GM18526 (cell line): ENCODE results near the gene PRR14L.

Source experiments
- POLR2A ChIP-seq: IDR thresholded peaks from 3 replicates; pipeline ENCODE4 v1.6.1; 2011; ENCODE audit not compliant: insufficient read length; ENCODE audit errors: extremely low read depth

Gene PRR14L

DNA sequence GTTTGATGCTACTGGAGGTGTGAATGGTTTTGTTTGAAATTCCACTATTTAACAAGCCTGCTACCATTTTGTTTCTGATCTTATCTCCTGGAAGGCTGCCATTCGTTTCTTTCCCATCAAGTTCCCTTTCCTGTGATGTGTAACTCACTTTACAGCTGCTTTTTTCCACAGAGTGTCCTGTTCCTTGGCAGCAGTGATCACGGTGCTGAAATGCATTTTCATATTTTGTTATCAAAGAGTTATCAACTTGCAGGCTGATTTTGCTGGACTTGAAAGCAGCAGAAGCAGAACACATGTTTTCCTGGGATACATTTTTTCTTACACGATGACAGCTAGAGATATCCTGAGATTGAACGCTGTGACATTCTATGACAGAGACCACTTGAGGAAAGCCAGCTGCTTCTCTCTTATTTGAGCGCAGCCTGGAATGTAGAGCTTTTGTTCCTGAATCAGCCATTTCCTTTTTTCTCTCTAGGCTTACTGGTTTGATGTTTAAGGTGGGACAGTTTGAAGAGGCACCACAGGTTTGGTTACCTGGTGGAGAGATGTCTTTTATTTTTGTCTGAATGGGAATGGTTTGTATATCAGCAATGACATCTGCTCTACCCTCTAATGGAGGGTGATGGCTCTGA, 34.7 kb downstream of the PRR14L start:
- TF ChIP-seq POLR2A = no peak

GRCh38 chr22:31707519-31707918, 42.4 kb downstream of the PRR14L start:
- no peak for TF ChIP-seq POLR2A

DNA sequence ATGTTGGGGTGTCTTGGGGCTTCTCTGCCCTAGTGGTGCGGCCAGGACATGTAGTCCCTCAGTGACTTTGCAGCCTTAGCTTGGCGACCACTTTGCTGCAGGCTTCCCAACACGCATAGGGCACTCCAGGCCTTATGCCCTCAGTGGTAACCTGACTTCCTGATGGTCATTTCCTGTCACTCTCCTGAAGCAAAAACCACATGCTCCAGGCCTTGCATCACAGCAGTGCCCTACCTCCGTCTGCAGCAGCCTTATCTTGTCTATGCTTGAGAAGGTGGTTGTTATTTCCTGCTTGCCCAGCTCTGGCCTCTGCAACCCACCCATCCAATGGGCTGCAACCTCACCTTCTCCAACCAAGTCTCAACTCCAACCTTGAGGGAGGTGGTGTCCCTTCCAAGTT, 54.5 kb downstream of the PRR14L start:
- no peak for TF ChIP-seq POLR2A

GRCh38 chr22:31692186-31692886, 57.6 kb downstream of the PRR14L start:
- TF ChIP-seq POLR2A = no peak

DNA sequence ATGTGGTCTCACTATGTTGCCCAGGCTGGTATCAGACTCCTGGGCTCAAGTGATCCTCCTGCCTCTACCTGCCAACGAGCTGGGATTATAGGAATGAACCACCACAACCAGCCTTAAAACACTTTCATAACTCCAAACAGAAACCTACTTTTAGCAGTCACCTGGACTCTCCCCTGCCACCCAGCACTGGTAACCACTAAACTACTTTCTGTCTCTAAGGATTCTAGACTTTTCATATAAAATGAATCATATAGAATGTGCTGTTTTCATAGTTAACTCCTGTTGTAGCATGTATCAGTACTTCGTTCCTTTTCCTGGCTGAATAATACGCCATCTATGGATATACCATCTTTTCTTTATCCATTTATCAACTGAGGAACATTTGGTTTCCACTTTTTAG, 58.5 kb downstream of the PRR14L start:
- no peak for TF ChIP-seq POLR2A

DNA sequence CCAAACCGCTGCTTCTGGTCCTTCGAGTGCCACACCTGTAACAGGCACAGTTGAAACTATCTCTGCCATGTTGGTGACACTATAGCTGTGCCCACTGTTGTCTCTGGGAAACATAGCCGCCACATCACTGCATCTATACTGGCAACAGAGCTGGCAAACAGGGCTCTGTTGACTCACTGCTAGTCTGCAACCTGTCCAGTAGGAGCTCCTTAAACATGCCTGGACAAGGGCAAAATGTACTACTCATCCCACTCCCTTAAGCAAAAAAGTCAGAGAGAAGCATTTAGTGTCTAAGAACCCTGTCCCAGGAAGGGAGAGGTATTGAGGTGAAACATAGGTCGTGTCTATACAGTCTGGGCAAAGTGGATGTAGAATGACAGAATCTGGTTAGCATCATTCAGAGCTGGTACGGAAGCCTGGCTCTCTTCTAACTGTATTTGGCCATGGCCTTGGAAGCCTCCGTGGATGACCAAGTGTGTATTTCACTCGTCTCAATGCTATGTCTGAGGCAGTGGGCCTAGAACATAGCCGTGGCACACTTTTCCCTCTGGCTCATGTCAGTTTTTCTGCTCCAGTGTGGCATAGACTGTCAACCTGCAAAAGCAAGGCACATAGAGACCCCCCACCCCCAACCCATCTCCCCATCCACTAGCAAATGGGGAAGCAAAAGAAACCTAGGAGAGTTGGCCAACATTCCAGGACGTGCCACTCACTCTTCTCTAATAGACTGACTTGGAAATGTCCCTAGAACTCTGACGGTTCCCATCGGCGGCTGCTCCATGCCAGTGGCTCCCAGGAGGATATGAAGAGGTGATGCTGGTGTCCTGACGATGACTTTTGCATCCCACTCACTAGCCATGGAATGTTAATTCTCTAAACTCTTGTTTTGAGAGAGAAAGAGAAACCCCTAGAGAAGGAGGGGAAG, 66.5 kb downstream of the PRR14L start:
- TF ChIP-seq POLR2A = no peak

DNA sequence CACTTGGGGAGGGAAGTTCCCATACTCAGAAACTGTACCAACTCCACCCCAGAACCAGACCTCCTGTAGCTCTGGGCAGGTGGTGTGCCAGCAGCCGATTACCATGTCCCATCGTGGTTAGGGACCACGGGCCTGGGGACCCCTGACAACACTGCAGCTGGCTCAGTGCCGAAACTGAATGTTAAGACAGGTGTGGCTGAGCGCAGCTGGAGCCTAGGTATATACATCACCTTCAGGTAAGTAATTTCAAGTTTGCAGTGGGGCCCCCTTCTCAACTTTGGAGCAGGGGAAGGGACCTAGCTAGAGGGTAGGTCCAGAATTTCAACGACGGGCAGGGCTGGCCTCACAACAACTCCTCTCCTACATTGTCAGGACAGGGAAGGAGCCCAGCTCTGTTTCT, 67.2 kb downstream of the PRR14L start:
- TF ChIP-seq POLR2A = no peak

DNA sequence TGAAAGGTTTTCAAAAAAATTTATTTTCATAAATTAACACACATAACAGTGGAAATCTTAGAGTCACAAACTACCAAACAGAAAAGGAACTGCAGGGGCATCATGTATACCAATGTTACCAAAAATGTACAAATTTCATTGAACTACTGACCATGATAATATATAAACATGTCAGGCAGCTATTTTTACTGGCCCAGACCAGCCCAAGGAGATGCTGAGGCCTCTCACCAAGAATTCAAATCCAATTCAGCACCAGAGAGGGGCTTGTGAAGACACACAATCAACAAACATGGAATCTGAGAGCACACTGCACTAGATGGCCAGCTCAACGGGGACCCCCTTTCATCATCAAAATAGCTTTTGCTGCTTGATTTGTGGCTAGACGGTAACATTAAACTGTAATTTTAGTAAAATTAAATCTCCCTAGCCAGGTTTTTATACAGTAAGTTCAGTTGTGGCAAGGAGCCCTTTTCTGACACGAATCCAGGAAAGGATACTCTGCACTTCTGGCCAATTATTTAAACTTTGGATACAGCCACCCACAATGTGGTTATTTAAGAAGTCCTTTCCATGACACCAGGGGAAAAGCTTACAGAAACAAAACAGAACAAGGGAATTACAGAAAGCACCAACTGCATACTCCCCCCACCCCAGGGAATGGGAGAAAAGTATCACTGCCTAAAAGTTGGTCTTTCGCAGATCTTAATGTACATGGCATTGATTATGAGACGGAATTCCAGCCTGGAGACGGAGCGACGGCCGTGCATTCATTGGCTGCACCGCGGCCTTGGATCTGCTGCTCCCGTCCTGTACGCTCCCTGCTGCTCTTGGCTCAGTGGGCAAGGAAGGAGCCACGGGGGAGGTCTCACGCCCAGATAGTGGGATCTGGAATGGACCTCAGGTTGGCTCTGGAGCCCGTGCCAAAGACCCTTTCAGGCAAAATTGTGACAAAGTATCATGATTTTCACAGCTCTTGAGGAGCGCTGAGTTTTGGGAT, 68.3 kb downstream of the PRR14L start:
- TF ChIP-seq POLR2A = no peak

DNA sequence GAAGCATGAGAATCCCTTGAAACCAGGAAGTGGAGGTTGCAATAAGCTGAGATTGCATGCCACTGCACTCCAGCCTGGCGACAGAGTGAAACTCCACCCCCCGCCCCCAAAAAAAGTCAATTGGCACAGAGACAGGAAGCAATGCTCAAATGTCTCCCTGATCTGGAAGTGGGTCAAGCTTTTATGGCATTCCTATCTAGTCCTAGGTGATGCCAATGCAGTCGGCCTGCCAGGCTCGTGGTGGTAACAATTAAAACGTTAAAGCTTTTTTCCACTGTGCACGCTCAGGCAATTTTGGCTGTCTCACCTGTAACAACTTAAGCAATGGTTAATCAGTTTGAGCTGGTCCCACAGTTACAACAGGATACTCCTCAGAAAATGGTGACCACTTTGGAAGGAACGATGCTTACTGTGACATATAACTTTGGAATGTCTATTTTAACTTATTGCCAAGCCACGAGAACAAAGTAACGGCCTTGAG, 69.0 kb downstream of the PRR14L start:
- no peak for TF ChIP-seq POLR2A

DNA sequence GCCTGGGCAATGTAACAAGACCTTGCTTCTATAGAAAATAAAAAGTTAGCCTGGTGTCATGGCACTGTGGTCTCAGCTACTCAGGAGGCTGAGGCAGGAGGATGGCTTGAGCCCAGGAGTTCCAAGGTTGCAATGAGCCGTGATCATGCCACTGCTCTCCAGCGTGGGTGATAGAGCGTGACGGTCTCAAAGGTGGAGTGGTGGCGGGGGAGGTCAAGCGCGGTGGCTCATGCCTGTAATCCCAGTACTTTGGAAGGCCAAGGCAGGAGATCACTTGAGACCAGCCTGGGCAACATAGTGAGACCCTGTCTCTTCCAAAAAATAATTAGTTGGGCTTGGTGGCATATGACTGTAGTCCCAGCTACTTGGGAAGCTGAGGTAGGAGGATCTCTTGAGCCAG, 71.2 kb downstream of the PRR14L start:
- no peak for TF ChIP-seq POLR2A

DNA sequence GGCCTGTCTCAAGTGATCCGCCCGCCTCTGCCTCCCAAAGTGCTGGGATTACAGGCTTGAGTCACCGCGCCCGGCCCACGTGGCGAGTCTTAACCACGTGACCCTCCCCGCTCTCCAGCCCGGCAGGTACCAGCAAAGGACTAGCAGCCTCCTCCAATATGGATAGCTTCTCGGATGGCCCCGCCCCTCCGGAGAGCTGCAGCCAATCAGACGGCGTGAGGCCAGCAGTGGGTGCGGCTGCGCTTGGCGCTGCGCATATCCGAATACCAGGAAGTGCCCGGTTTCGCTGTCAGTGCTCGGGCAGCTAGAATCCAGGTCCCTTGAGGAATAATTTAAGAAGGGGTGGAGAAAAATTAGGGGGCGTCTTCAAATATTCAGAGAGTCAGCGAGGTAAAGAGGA, 73.2 kb downstream of the PRR14L start:
- TF ChIP-seq POLR2A = peak; percentile 49

GRCh38 chr22:31662668-31663037, 87.3 kb downstream of the PRR14L start:
- no peak for TF ChIP-seq POLR2A

DNA sequence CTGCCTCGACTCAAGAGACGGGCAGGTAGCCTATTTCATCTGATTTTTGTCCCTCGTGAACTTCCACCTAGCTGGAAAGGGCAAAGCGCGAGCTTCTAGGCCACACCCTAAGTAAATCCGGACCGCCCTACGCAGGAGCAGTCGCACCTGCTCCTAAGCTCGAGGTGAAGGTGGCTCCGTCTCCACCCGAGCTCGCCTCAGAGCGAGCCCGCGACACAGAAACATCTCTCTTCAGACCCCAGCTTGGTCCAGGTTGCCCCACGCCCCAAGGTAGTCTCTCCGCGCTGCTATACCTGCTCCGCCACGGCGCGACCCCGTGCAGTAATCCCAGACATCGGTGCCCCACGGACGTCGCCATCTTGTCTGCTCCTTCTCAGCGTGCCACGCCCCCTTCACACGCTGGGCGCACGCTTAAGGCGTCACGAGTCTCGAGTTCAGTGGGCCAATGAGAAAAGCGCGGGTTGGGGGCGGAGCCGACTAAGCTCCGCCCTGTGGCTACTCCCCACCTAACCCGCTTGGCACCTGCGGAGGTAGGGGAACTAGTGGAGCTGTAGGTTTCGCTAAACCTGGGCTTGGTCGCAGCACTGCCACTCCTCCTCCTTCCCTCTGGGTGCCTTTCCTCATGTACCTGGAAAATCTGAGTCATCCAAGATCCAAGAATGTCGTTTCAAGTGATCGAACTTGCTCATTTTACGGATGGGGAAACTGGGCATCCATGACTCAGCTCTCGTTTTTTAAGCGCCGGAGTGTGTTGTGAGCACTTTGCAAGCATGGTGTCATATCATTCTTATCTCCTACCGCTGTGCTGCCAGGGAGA, 87.9 kb downstream of the PRR14L start, which contains the start of gene PISD:
TSS of gene PISD (minus strand) at position 365 of the 817 bp plus-strand sequence. CDS start at position 358, 7 bp downstream.
- peak; percentile 75 for TF ChIP-seq POLR2A

DNA sequence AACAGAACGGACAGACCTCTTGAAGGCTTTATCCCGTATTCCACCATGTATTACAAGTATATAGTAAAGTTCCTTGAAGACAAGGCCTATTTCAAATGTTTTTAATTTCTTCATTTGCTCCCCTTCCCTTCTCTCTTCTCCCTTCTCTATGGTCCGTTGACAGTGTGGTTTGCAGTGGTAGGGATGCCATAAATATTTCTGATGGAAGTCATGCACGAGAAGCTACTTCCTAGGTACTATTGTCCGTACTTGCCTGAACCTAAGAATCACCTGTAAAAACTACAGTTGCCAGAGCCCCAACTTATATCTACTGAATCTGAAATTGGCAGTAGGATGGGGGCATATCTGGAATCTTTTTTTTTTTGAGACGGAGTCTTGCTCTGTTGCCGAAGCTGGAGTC, 90.7 kb downstream of the PRR14L start:
- no peak for TF ChIP-seq POLR2A
